Measurements from ENCODE around the gene LCE6A.

Gene LCE6A

GRCh38 chr1:152842556-152842955 lies at the start of gene LCE6A:
Gene LCE6A (plus strand): TSS chr1:152842856. CDS start chr1:152843521, 665 bp downstream.
- DNase-seq = no peak

- no peak for DNase-seq
These were observed 47.0 kb upstream of the LCE6A start for GRCh38 chr1:152795686-152796085.

GRCh38 chr1:152796421-152796820 lies 46.2 kb upstream of the LCE6A start, which contains the start of gene LCE1D:
Gene LCE1D (plus strand): TSS chr1:152796721. CDS start chr1:152797795, 1,074 bp downstream.
- DNase-seq = no peak

- no peak for DNase-seq
These were observed 41.3 kb upstream of the LCE6A start for GRCh38 chr1:152801333-152801732.

- no peak for DNase-seq
These were observed 36.1 kb upstream of the LCE6A start, which contains the start of gene LCE1C for GRCh38 chr1:152806576-152806975. Gene LCE1C (minus strand): TSS chr1:152806651. CDS start chr1:152805478, 1,173 bp downstream.

GRCh38 chr1:152811050-152811449 lies 31.6 kb upstream of the LCE6A start:
- DNase-seq = no peak

GRCh38 chr1:152811671-152812070 lies 31.0 kb upstream of the LCE6A start, which contains the start of gene LCE1B:
Gene LCE1B (plus strand): TSS chr1:152811971. CDS start chr1:152812447, 476 bp downstream.
- DNase-seq = no peak

- DNase-seq = no peak
These were observed 25.3 kb upstream of the LCE6A start for GRCh38 chr1:152817309-152817708.

GRCh38 chr1:152823294-152823693 lies 19.4 kb upstream of the LCE6A start:
- DNase-seq = no peak

GRCh38 chr1:152824964-152825363 lies 17.7 kb upstream of the LCE6A start:
- no peak for DNase-seq

GRCh38 chr1:152827173-152827572 lies 15.5 kb upstream of the LCE6A start, which contains the start of gene LCE1A:
Gene LCE1A (plus strand): TSS chr1:152827473. CDS start chr1:152827473, 0 bp downstream.
- no peak for DNase-seq

GRCh38 chr1:152836870-152837269 lies 5.8 kb upstream of the LCE6A start:
- no peak for DNase-seq

GRCh38 chr1:152855661-152856060 lies 13.0 kb downstream of the LCE6A start:
- no peak for DNase-seq

- DNase-seq = no peak
These were observed 15.4 kb downstream of the LCE6A start for GRCh38 chr1:152858062-152858461.

GRCh38 chr1:152859696-152860095 lies 17.0 kb downstream of the LCE6A start, which contains the start of gene LCE7A:
Gene LCE7A (plus strand): TSS chr1:152859996. CDS start chr1:152860698, 702 bp downstream.
- no peak for DNase-seq

GRCh38 chr1:152860129-152860528 lies 17.5 kb downstream of the LCE6A start:
- no peak for DNase-seq

- no peak for DNase-seq
These were observed 18.7 kb downstream of the LCE6A start for GRCh38 chr1:152861374-152861773.

- DNase-seq = no peak
These were observed 21.8 kb downstream of the LCE6A start for GRCh38 chr1:152864443-152864842.

GRCh38 chr1:152866321-152866720 lies 23.7 kb downstream of the LCE6A start:
- DNase-seq = no peak

GRCh38 chr1:152869808-152870419 lies 27.3 kb downstream of the LCE6A start:
- DNase-seq = peak; percentile 8 to 47

- DNase-seq = peak; percentile 2 to 63
These were observed 28.4 kb downstream of the LCE6A start for GRCh38 chr1:152870831-152871730.

GRCh38 chr1:152871731-152872126 lies 29.1 kb downstream of the LCE6A start:
- DNase-seq = no peak

- DNase-seq = no peak
These were observed 30.8 kb downstream of the LCE6A start for GRCh38 chr1:152873495-152873894.

GRCh38 chr1:152876827-152877226 lies 34.2 kb downstream of the LCE6A start:
- no peak for DNase-seq

Measured in NCI-H1930 (cell line).